Body of pancreas (tissue), 4 donors: Measurements from ENCODE around the gene MAD1L1.

Experiments
- POLR2A ChIP-seq, 3 donors: fragments of 450-650 bp; IDR thresholded peaks; one replicate each; pipeline ENCODE4 v1.6.1; 2016; ENCODE audit warnings: antibody characterized with exemption in 3 of 3, mild to moderate bottlenecking in 2 of 3
- TF ChIP-seq, protein P1 (sequence below), 7 experiments: fragments of 450-650 bp in 4 of 7; fragments of 200-600 bp in 3 of 7; sonication (generic) in 3 of 7; IDR thresholded peaks; one replicate each; pipeline ENCODE4 v1.5.1; 2016 to 2019; ENCODE audit warnings: antibody characterized with exemption in 7 of 7

DNA sequence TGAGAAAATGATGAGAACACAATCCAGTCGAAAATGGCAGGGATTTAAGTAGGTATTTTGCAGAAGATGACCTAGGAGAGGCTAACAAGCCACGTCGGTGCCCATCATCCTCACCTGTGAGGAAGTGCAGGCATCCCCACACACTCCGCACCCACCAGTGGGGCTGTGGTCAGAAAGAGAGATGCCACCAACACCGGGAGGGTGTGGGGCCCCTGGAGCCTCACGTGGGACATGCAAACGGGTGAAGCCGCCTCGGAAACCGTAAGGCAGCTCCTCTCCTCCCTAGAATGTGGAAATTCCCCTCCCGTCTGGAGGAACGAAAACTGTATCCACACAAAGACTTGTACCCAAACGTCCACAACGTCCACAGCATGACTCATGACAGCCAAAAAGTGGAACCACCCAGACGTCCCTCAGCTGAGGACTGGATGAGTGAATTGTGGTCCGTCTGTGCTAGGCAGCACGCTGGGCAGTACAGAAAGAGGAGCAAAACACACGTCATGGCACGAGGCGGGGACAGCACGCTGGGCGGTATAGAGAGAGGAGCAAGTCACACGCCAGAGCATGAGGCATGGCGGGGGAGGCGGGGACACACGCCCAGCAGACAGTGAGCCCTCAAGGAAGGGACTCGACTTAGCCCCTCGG, 316.7 kb downstream of the MAD1L1 start:
- TF ChIP-seq, protein P1, sequence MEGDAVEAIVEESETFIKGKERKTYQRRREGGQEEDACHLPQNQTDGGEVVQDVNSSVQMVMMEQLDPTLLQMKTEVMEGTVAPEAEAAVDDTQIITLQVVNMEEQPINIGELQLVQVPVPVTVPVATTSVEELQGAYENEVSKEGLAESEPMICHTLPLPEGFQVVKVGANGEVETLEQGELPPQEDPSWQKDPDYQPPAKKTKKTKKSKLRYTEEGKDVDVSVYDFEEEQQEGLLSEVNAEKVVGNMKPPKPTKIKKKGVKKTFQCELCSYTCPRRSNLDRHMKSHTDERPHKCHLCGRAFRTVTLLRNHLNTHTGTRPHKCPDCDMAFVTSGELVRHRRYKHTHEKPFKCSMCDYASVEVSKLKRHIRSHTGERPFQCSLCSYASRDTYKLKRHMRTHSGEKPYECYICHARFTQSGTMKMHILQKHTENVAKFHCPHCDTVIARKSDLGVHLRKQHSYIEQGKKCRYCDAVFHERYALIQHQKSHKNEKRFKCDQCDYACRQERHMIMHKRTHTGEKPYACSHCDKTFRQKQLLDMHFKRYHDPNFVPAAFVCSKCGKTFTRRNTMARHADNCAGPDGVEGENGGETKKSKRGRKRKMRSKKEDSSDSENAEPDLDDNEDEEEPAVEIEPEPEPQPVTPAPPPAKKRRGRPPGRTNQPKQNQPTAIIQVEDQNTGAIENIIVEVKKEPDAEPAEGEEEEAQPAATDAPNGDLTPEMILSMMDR (IDR thresholded peaks at IDR 0.05): no peak
- no peak for TF ChIP-seq POLR2A (IDR thresholded peaks at IDR 0.05)
